Activated T-helper 17 cell treated with anti-CD3 and anti-CD28 coated beads, Interleukin-2, amount 50 U/mL, for 72 hours (primary cell): Measurements from ENCODE around the gene KDM1B. TPM values are rescaled to one million over a fixed set of nuclear protein-coding genes. Genes with fewer than 3 reads are reported as not detected.

Experiments used
- ATAC-seq: fragments of 150-1000 bp; cut with Tn5 transposase; replicated peaks from 2 replicates; pipeline ENCODE4 v1.10.0; 2021; ENCODE audit warnings: mild to moderate bottlenecking, moderate library complexity
- H3K27ac Mint-ChIP-seq: one replicate; pipeline ENCODE4 v1.8.0; 2022; ENCODE audit warnings: mixed read lengths
- H3K27me3 Mint-ChIP-seq: one replicate; pipeline ENCODE4 v1.8.0; 2022; ENCODE audit warnings: mixed read lengths
- H3K36me3 Mint-ChIP-seq: one replicate; pipeline ENCODE4 v1.8.0; 2022; ENCODE audit warnings: low read depth, mild to moderate bottlenecking, mixed read lengths
- H3K4me1 Mint-ChIP-seq: one replicate; pipeline ENCODE4 v1.8.0; 2022; ENCODE audit warnings: mixed read lengths
- H3K4me3 Mint-ChIP-seq: one replicate; pipeline ENCODE4 v1.8.0; 2022; ENCODE audit warnings: mild to moderate bottlenecking, mixed read lengths
- H3K9me3 Mint-ChIP-seq: one replicate; pipeline ENCODE4 v1.8.0; 2022; ENCODE audit warnings: mixed read lengths
- total RNA-seq, 2 donors: library from RNA; stranded (reverse); gene quantifications; one replicate each; pipeline ENCODE4 v1.2.3, GENCODE V29; 2022

Gene KDM1B
- total RNA-seq, 2 donors from 2014 or later, result 5.5 to 8.7 TPM

DNA sequence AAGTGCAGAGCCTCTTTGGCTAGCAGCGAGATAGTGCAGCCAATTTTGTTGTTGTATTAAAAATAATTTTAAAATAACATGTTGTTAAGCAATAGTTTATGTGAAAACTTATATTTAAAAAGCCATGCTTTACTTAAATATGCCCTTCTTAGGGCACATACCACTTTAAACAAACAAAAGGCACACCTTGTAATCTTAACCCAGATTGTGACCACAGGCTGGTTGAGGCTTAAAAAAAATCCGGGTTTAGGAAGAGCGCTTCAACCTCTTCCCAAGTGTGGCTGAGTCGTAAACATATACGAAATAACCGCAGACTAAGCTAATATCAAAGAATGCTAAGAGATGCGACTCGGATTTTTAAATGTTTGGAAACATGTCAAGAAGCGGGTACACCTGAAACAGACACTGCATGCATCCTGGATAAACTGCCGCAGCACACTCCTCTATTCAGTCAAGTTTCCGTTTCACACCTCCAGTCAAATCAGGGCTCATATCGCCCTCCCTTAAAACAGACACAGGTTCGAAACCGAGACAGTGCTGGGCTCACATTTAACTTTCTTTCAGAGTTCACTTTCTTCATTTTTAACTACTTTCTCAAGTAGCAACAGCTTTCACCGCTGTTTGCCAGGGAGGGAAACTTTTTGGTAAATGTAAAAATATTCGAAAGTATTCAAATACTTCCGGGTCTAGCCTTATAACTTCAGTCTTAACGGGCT lies 107.6 kb downstream of the KDM1B start:
- peak overlapping the region; percentile 88 for H3K4me3 Mint-ChIP-seq
- H3K9me3 Mint-ChIP-seq, result no peaks in the 10 kb centered on the region
- peaks cover 27% of the 10 kb centered on the region for H3K4me1 Mint-ChIP-seq
- peaks cover 60% of the 10 kb centered on the region for H3K36me3 Mint-ChIP-seq
- peak overlapping the region; percentile 87 for H3K27ac Mint-ChIP-seq
- no peaks in the 10 kb centered on the region for H3K27me3 Mint-ChIP-seq
- peak; percentile 61 for ATAC-seq

DNA sequence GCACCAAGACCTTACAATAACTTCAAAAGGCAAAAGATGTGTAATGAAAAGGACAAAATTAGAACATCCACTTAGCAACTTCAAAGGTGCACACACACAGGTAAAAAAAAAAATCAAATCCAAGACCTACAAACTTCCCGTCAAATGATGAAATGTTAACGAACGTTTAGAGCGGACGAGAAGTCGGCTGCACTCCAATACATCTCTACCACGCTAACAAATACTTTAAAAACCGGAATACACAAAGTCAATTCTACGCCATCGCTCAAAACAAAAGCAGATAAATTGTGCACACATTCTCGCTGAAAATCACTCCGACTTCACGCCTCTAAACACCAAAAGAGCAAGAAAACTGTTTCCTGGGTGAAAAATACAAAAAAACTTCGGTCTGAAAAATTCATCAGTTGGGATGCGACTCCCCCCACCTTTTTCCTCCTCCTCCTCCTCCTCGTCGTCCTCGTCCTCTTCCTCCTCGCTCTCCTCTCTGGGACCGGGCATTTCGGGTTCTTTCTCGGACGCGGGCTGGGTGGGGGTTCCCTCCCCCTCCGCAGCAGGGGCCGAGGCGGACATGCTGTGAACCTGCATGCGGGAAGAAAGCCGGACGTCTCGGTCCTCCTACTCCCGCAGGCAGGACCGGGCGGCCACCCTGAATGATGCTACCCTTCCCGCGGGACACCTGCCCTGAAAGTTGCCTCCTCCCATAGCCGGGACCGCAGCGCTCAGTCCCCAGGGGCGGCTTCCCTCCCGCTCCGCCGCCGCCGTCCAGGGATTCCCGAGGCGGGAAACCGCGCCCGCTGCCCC lies 108.4 kb downstream of the KDM1B start:
- Mint-ChIP-seq H3K27me3 (no peaks in the 10 kb centered on the region), H3K9me3 (no peaks in the 10 kb centered on the region), H3K4me1 (peaks cover 27% of the 10 kb centered on the region), H3K4me3 (peak overlapping the region; percentile 88), H3K27ac (peak overlapping the region; percentile 87), H3K36me3 (peaks cover 53% of the 10 kb centered on the region)
- no peak for ATAC-seq

DNA sequence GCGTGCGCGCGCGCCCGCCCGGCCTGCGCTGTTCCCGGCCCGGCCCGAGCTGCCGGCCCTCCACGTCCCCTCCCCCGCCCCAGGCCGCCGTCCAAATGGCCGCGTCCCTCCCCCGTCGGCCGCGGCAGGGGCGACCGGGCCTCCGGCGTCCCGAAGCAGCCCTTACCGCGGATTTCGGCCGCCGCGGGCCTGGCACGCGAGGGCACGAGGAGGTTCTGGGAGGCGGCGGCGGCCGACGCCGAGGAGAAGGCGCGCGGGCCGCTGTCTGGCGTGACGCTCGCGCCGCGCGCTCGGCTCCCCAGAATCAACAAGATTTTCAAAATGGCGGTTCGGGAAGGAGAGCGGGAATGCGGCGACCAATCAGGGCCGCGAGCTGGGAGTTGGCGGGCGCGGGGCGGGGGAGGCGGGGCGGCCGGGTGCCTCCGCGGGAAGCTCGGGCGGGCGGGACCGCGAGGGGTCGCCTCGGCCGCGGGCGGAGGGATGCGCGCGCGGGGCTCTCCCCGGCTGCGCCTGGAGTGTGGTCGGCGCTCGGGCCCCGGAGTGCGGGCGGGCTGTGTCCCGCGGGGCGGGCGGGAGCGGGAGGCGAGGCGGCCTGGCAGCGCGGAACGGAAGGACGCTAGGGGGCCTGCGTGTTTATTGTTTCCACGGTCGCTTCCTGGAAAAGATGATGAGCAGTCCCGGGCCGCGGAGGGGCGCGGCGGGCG lies 109.1 kb downstream of the KDM1B start, which contains the start of gene DEK:
TSS of gene DEK (minus strand) at position 312 of the 704 bp plus-strand sequence. CDS start 543 bp downstream, outside the sequence.
- H3K4me3 Mint-ChIP-seq, result peak within 1 kb of the TSS; percentile 88
- peak within 1 kb of the TSS; percentile 91 for H3K27ac Mint-ChIP-seq
- peaks cover 47% of the 10 kb centered on the region for H3K36me3 Mint-ChIP-seq
- no peaks in the 10 kb centered on the region for H3K27me3 Mint-ChIP-seq
- peak; percentile 67 for ATAC-seq
- no peaks in the 10 kb centered on the region for H3K9me3 Mint-ChIP-seq
- H3K4me1 Mint-ChIP-seq, result peaks cover 27% of the 10 kb centered on the region

DNA sequence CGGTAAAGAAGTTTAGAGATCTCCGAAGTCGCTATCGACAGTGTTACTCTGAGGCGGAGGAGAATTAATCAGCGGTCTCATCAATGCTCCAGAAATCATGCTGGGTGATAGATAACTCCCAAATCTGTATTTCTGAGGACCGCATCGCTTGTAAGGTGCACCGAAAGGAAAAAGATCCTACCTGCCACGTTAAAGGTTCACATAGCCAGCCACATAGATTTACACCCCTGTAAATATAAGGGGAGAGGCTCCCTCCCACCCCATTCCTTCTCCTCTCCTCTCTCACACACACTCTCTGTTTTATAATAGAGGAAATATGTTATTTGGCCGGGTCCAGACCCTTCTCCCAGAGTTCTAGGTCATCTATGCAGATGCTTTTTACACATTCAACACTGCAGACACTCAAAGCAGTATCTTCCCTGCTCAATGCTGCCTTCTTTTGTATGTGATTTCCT lies 109.7 kb downstream of the KDM1B start:
- ATAC-seq, result no peak
- no peaks in the 10 kb centered on the region for H3K9me3 Mint-ChIP-seq
- peak overlapping the region; percentile 88 for H3K4me3 Mint-ChIP-seq
- H3K27me3 Mint-ChIP-seq, result no peaks in the 10 kb centered on the region
- peak overlapping the region; percentile 91 for H3K27ac Mint-ChIP-seq
- H3K4me1 Mint-ChIP-seq, result peaks cover 21% of the 10 kb centered on the region
- H3K36me3 Mint-ChIP-seq, result peaks cover 41% of the 10 kb centered on the region

DNA sequence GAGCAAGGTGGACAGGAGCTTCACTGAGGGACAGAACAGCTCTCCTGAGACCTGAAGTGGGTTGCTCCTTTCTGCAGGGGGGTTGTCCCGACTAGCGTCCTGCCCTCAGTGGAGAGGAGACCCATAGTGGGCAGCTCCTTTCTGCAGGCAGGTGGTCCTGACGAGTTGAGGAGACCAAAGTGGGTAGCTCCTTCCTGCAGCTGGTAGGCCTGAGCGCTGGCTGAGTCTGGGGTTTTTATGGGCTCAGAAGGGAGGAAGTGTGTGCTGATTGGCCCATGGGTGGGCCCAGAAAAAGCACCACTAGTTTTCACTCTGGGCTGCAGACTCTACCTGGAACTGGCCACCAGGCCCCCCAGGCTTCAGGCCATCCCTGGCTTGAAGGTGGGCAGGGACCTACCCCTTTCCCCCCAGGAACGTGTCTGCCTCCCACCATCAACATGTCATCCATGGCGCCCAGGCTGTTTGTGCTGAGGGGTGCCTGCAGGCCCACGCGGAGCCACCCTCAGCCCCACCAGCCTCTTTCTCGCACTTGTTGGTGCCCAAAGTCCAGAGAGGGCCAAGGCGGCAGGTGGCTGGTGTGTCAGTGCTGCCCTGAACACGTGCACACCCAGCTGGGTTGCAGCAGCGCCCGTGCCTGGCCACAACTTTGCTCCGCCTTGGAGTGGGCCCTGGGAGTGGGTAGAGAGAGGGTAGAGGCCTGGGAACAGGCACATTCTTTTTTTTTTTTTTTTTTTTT lies 110.7 kb downstream of the KDM1B start:
- Mint-ChIP-seq H3K36me3 (peaks cover 31% of the 10 kb centered on the region), H3K9me3 (no peaks in the 10 kb centered on the region), H3K27ac (peak overlapping the region; percentile 91), H3K4me3 (peak overlapping the region; percentile 88), H3K27me3 (no peaks in the 10 kb centered on the region), H3K4me1 (peaks cover 14% of the 10 kb centered on the region)
- no peak for ATAC-seq

DNA sequence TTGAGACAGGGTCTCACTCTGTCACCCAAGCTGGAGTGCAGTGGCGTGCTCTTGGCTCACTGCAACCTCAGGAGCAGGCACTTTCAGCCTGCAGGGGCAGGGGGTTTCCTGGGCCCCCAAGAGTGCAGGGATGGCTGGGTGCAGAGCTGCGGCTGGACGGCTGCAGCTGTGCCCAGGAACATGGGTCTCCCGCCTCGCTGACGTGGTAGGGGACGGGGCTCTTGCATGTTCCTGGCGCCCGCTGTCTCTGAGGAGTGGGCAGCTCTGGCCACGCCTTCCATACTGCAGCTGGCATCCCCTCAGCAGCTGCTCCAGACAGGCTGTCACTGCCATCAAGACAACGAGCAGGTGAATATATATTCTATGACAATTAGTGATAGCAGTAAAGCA lies 111.3 kb downstream of the KDM1B start:
- Mint-ChIP-seq H3K4me1 (peaks cover 12% of the 10 kb centered on the region), H3K27ac (no peak overlapping the region), H3K27me3 (no peaks in the 10 kb centered on the region), H3K4me3 (no peak overlapping the region), H3K9me3 (no peaks in the 10 kb centered on the region), H3K36me3 (peaks cover 25% of the 10 kb centered on the region)
- ATAC-seq, result no peak

DNA sequence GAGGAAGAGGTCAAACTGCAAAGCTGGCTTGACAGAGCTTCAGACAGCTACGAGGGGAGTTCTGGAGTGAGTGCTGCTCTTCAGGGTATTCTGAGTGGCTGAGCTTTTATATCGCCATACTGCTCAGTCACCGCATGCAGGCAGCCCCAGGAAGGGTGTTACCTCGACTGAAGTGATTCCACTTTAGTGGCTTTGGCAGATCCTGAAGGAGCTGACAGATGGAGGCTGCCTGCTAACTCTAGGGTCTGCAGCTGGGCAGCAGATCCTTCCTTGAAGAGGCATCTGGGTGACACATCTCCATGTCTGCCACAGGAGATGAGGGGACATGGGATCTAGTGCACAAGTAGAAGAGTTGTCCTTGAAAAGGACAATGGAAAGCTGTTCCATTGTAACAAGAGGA lies 112.8 kb downstream of the KDM1B start:
- Mint-ChIP-seq H3K27me3 (no peaks in the 10 kb centered on the region), H3K4me3 (no peak overlapping the region), H3K9me3 (no peaks in the 10 kb centered on the region), H3K4me1 (peaks cover 8% of the 10 kb centered on the region), H3K36me3 (peaks cover 10% of the 10 kb centered on the region), H3K27ac (no peak overlapping the region)
- no peak for ATAC-seq

DNA sequence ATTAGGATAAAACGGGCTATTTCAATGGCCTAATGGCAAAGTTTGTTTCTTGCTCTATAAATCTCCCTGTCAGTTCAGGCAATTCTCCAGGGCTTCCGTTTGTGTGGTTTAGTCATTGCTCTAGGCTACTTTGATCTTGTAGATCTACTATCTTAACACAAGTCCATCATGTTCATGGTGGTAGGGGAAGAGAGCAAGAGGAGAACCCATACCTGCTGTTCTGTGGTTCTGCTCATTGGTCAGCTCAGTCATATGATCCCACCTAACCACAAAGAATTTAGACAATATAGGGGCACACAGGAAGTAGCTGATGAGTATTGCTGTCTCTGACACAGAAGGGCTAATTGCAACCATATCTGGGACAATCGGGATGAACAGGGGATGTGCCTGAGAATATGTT lies 114.0 kb downstream of the KDM1B start:
- Mint-ChIP-seq H3K4me1 (peaks cover 8% of the 10 kb centered on the region), H3K27me3 (peaks cover 6% of the 10 kb centered on the region), H3K9me3 (no peaks in the 10 kb centered on the region), H3K4me3 (no peak overlapping the region), H3K36me3 (no peaks in the 10 kb centered on the region), H3K27ac (no peak overlapping the region)
- no peak for ATAC-seq

DNA sequence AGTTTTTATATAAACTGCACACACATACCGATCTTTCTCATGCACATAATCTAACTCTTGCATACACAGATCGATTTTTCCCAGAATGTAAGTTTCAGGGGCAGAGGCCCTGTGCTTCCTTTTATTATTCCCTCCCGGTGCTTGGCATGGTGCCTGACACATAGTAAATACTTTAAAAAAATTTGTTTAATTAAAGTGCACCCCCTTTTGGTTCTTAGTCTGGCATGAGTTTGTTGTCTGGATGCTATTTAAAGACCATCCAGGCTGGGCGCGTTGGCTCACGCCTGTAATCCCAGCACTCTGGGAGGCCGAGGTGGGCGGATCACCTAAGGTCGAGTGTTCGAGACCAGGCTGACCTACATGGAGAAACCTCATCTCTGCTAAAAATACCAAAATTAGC lies 114.5 kb downstream of the KDM1B start:
- ATAC-seq, result no peak
- Mint-ChIP-seq H3K9me3 (no peaks in the 10 kb centered on the region), H3K27me3 (peaks cover 7% of the 10 kb centered on the region), H3K4me3 (no peak overlapping the region), H3K4me1 (peaks cover 8% of the 10 kb centered on the region), H3K36me3 (no peaks in the 10 kb centered on the region), H3K27ac (no peak overlapping the region)

DNA sequence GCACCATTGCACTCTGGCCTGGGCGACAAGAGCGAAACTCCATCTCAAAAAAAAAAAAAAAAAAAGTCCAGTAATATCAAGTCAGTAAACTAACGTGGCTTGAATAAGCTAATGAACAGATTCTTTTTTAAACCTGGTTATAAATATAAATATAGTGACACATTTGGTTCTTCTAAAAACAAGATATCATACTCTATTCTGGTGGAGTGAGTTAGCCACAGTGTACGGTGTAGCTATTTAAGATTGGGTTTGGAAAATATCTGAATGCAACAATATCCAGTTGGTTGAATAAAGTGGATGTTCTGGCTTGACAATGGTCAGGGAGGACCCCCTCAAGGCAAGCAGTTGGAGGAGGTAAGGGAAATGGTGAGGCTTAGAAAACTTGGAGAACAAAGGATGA lies 115.0 kb downstream of the KDM1B start:
- Mint-ChIP-seq H3K27ac (no peak overlapping the region), H3K4me3 (no peak overlapping the region), H3K9me3 (no peaks in the 10 kb centered on the region), H3K36me3 (no peaks in the 10 kb centered on the region), H3K4me1 (peaks cover 3% of the 10 kb centered on the region), H3K27me3 (peaks cover 11% of the 10 kb centered on the region)
- no peak for ATAC-seq

Other genes starting within 250 kb of the KDM1B start
- under 1 TPM in 1 of 2 donors, not detected in 1; 0.45 TPM for gene KIF13A, start 167.8 kb upstream of the KDM1B start, total RNA-seq
- not detected for gene NHLRC1, start 32.7 kb upstream of the KDM1B start, total RNA-seq
- gene TPMT, start 345 bp upstream of the KDM1B start, total RNA-seq, result 1 to 10 TPM; 5.3 to 8.2 TPM
- gene DEK, start 109.1 kb downstream of the KDM1B start, total RNA-seq, result 100 to 1,000 TPM; 111 to 132 TPM
- 1 to 10 TPM in 1 of 2 donors, under 1 TPM in 1; 0.93 to 1.4 TPM for gene RNF144B, start 231.9 kb downstream of the KDM1B start, total RNA-seq